WTC11 (cell line): ENCODE results near the gene WDR76.

ENCODE experiments used
- CTCF ChIP-seq: fragments of 200-600 bp; IDR thresholded peaks from 2 replicates; pipeline ENCODE4 v1.8.0; 2022; ENCODE audit warnings: antibody characterized with exemption
- ESRRA ChIP-seq: sonication (generic); formaldehyde crosslinking; IDR thresholded peaks from 2 replicates; pipeline ENCODE4 v1.8.1; 2022; ENCODE audit warnings: mild to moderate bottlenecking, missing genetic modification reagents, borderline replicate concordance
- TEAD4 ChIP-seq: sonication (generic); formaldehyde crosslinking; IDR thresholded peaks from 2 replicates; pipeline ENCODE4 v1.8.0; 2022; ENCODE audit warnings: mild to moderate bottlenecking, missing genetic modification reagents
- ZBTB43 ChIP-seq: sonication (generic); formaldehyde crosslinking; IDR thresholded peaks from 2 replicates; pipeline ENCODE4 v1.8.1; 2023; ENCODE audit warnings: mild to moderate bottlenecking, missing genetic modification reagents
- ZNF121 ChIP-seq: sonication (generic); formaldehyde crosslinking; IDR thresholded peaks from 2 replicates; pipeline ENCODE4 v1.8.0; 2023; ENCODE audit warnings: missing genetic modification reagents

- no peak for TF ChIP-seq ESRRA (CRISPR knock-in tag)
- no peak for TF ChIP-seq ZBTB43 (CRISPR knock-in tag)
- TF ChIP-seq TEAD4 (CRISPR knock-in tag), result no peak
- no peak for TF ChIP-seq ZNF121
- no peak for TF ChIP-seq CTCF
Observed at GRCh38 chr15:43893956-43894355, 67.2 kb downstream of the WDR76 start.
